ENCODE measurements around the gene ERCC2. TPM values are rescaled to one million over a fixed set of nuclear protein-coding genes. Genes with fewer than 3 reads are reported as not detected.
"Not testable (repeated sequence)": the region's sequence is repeated elsewhere in the genome, so short reads cannot be mapped to it uniquely, and the experiment has no call there.

Gene ERCC2
- total and polyA plus RNA-seq, 9 donors, result 6.3 to 18.6 (median 16.8) TPM

DNA sequence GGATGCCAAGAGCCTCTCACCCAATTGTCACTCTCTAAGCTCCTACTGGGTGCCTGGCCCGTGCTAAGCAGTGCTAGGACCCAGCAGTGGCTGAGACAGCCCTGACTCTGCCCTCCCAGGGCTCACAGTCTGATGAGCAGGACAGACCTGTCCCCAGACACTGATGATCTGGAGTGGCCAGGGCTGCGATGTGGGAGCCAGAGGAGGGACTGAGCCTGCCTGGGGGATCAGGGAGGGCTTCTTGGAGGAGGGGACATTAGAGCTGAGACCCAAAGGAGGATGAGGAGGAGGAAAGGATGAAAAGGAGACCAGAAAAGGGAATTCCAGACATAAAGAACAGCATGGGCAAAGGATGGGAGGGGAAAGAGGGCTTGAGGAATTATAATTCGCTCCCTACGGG, 46.8 kb upstream of the ERCC2 start:
- WGBS, 3 donors, result 73 to 90% (median 89%) methylated on average over 4 of the region's 4 CpGs
- H3K27ac ChIP-seq, result no peak overlapping the region
- H3K9me3 ChIP-seq, result no peaks in the 10 kb centered on the region
- H3K36me3 ChIP-seq, result no peaks in the 10 kb centered on the region
- no peak overlapping the region for H3K4me3 ChIP-seq
- H3K4me1 ChIP-seq (ENCODE audit: insufficient read depth), result no peaks in the 10 kb centered on the region
- no peaks in the 10 kb centered on the region for H3K27me3 ChIP-seq
- TF ChIP-seq EP300 (IDR thresholded peaks at IDR 0.05), result no peak
- TF ChIP-seq POLR2A (IDR thresholded peaks at IDR 0.05), result no peak
- TF ChIP-seq, protein P1, sequence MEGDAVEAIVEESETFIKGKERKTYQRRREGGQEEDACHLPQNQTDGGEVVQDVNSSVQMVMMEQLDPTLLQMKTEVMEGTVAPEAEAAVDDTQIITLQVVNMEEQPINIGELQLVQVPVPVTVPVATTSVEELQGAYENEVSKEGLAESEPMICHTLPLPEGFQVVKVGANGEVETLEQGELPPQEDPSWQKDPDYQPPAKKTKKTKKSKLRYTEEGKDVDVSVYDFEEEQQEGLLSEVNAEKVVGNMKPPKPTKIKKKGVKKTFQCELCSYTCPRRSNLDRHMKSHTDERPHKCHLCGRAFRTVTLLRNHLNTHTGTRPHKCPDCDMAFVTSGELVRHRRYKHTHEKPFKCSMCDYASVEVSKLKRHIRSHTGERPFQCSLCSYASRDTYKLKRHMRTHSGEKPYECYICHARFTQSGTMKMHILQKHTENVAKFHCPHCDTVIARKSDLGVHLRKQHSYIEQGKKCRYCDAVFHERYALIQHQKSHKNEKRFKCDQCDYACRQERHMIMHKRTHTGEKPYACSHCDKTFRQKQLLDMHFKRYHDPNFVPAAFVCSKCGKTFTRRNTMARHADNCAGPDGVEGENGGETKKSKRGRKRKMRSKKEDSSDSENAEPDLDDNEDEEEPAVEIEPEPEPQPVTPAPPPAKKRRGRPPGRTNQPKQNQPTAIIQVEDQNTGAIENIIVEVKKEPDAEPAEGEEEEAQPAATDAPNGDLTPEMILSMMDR (IDR thresholded peaks at IDR 0.05), result no peak
- no peak for DNase-seq
- intact Hi-C loops (cut with DNase I), result no loop called here

DNA sequence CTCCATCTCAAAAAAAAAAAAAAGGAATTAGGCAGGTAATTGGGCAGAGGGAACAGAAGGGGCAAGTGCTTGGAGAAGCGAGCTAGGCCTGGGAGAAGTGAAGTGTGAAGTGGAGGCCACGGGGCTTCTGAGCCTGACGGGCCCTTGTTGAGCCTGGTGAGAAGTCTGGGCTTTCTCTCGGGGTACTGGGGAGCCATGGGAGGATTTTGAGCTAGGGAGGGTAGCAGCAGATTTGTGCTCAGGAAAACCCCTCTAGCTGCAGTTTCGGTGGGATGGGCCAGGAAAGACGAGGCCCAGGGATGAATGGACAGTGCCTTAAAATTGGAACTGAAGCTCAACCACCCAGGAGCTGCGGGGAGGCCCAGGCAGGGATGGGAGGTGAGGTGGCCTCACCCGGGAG, 44.1 kb upstream of the ERCC2 start:
- Histone ChIP-seq H3K4me1 (ENCODE audit: insufficient read depth) (no peaks in the 10 kb centered on the region), H3K27me3 (no peaks in the 10 kb centered on the region), H3K9me3 (no peaks in the 10 kb centered on the region), H3K4me3 (no peak overlapping the region), H3K36me3 (no peaks in the 10 kb centered on the region), H3K27ac (no peak overlapping the region)
- TF ChIP-seq, protein P1 (IDR thresholded peaks at IDR 0.05), result no peak
- TF ChIP-seq EP300 (IDR thresholded peaks at IDR 0.05) (no peak), POLR2A (IDR thresholded peaks at IDR 0.05) (no peak)
- WGBS, 3 donors, result 90 to 94% (median 92%) methylated on average over 8 of the region's 8 CpGs
- intact Hi-C loops (cut with DNase I), result no loop called here
- no peak for DNase-seq

DNA sequence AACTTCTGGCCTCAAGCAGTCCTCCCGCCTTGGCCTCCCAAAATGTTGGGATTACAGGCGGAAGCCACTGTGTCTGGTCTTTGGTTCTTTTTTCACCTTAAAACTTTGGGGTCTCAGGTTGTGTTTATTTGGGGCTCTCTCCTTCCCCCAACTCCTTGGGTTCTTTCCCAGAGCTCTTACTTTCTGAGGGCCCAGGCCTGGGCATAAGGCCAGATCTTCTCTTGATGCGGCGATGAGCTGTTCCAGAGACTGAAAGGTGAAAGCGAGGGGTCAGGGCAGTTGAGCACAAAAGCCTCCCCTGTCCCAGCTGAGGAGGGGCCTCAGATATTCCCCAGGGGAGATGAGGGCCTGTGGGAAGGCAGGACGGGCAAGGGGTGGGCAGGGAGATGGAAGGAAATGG, 43.1 kb upstream of the ERCC2 start:
- Histone ChIP-seq H3K4me3 (no peak overlapping the region), H3K36me3 (no peaks in the 10 kb centered on the region), H3K27me3 (no peaks in the 10 kb centered on the region), H3K4me1 (ENCODE audit: insufficient read depth) (no peaks in the 10 kb centered on the region), H3K27ac (no peak overlapping the region), H3K9me3 (no peaks in the 10 kb centered on the region)
- intact Hi-C loops (cut with DNase I), result no loop called here
- TF ChIP-seq EP300 (IDR thresholded peaks at IDR 0.05) (no peak), POLR2A (IDR thresholded peaks at IDR 0.05) (no peak)
- TF ChIP-seq, protein P1 (IDR thresholded peaks at IDR 0.05), result no peak
- 76 to 82% (median 79%) methylated on average over 6 of the region's 6 CpGs for WGBS, 3 donors
- DNase-seq, result no peak

DNA sequence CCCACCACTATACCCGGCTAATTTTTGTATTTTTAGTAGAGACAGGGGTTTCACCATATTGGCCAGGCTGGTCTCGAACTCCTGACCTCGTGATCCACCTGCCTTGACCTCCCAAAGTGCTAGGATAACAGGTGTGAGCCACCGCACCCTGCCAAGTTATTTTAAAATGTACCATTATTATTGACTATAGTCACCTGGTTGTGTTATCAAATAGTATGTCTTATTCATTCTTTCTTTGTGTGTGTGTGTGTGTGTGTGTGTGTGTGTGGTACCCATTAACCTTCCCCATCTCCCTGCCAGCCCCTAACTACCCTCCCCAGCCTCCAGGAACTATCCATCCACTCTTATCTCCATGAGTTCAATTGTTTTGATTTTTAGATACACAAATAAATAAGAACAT, 40.0 kb upstream of the ERCC2 start:
- 90 to 94% (median 90%) methylated on average over 4 of the region's 4 CpGs for WGBS, 3 donors
- intact Hi-C loops (cut with DNase I); H3K9me3 ChIP-seq; H3K4me3 ChIP-seq; H3K27me3 ChIP-seq; H3K4me1 ChIP-seq (ENCODE audit: insufficient read depth); DNase-seq; H3K36me3 ChIP-seq; H3K27ac ChIP-seq: not testable (repeated sequence)

DNA sequence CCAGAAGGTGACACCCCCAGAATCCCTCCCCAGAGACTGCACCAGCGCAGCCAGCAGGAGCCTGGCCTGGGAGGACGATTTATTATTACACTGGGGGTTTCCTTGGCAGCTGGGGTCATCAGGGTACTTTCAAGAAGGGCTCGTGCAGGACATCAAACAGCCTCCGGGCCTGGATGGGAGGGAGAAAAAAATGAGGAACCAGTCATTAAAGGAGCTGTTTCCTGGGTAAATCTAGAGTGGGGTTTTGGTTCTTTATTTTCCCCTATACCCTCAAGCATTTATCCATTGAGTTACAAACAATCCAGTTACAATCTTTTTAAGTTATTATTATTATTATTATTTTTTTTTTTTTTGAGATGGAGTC, 39.2 kb upstream of the ERCC2 start:
- Histone ChIP-seq H3K4me3 (no peak overlapping the region), H3K27ac (no peak overlapping the region), H3K27me3 (no peaks in the 10 kb centered on the region), H3K9me3 (no peaks in the 10 kb centered on the region), H3K4me1 (ENCODE audit: insufficient read depth) (peaks cover 3% of the 10 kb centered on the region), H3K36me3 (no peaks in the 10 kb centered on the region)
- no peak for DNase-seq
- intact Hi-C loops (cut with DNase I), result no loop called here
- WGBS, 3 donors, result 33 to 36% (median 35%) methylated on average over 4 of the region's 4 CpGs
- TF ChIP-seq, protein P1 (IDR thresholded peaks at IDR 0.05), result no peak
- TF ChIP-seq EP300 (IDR thresholded peaks at IDR 0.05), result no peak
- no peak for TF ChIP-seq POLR2A (IDR thresholded peaks at IDR 0.05)

All from ovary (tissue), 9 donors.